Cerebellar cortex (tissue), 1 donor: ENCODE measurements around the gene CDC34.

ENCODE experiments used
- DNase-seq: peaks from one replicate; pipeline ENCODE4 v3.0.0-alpha.2; 2015; ENCODE audit warnings: low spot score

Gene CDC34

GRCh38 chr19:497869-498510 lies 33.6 kb upstream of the CDC34 start:
- DNase-seq, result no peak

GRCh38 chr19:498511-498891 lies 33.1 kb upstream of the CDC34 start:
- DNase-seq, result no peak

- no peak for DNase-seq
Measured at GRCh38 chr19:498977-499623, 32.5 kb upstream of the CDC34 start.

DNA sequence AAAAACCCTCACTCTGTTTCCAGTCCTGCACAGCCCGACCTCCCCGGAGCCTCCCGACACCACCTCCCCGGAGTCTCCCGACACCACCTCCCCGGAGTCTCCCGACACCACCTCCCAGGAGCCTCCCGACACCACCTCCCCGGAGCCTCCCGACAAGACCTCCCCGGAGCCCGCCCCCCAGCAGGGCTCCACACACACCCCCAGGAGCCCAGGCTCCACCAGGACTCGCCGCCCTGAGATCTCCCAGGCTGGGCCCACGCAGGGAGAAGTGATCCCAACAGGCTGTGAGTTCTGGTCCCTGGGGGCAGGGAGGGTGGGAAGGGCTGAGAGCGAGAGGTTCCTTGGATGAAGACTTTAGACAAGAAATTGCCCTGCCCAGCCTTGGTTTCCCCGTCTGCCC lies 29.9 kb upstream of the CDC34 start:
- DNase-seq, result no peak

- no peak for DNase-seq
Measured at GRCh38 chr19:504616-505015, 26.9 kb upstream of the CDC34 start.

GRCh38 chr19:506404-507285 lies 24.9 kb upstream of the CDC34 start:
- DNase-seq, result peak; percentile 100

- DNase-seq, result peak; percentile 80
Measured at GRCh38 chr19:507286-508203, 24.0 kb upstream of the CDC34 start, which contains the start of gene TPGS1. Gene TPGS1, plus strand, starts transcription at chr19:507497. Its CDS starts 10 bp downstream, at chr19:507507.

DNA sequence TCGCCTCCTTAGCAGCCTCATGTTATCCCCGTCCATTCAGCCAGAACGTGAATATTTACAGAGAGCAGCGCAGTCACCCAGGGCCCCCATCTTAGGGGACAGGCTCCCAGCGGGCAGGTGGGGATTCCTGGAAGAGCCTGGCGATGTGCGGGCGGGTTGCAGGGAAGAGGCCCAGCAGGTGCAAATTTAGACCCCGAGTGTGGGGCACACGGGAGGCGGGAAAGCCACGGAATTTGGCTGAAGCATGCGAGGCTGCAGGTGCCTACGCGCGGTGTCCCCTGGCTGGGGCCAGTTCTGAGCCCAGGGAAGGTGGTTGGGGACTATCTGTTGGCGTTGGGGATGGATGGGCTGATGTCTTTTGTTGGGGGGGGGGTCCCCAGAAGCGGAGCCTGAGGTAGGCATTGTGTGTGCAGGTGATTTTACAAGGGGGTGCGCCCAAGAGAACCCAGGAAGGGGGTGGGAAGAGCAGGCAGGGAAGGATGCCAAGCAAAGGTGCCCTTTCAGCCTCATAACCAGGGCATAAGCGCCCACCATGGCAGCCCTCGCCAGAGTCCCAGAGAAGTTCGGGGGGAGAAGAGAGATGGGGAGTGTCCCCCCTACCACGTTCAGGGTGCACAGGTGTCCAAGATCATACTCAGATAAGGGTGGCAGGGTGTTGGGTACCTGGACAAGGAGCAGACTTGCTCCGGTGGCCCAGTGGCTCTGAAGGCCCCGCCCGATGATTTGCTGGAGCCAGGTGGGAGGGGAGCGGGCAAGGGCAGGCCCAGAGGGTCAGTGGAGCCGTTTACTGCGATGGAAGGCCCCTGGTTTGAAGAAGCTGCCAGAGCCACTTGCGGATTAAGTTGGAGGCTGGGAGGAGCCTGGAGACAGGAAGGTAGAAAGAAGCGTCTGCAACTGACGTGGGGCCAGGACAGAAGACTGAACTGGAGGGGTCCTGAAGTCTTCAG lies 23.1 kb upstream of the CDC34 start:
- no peak for DNase-seq

GRCh38 chr19:510606-511100 lies 20.9 kb upstream of the CDC34 start:
- DNase-seq, result peak; percentile 83

DNA sequence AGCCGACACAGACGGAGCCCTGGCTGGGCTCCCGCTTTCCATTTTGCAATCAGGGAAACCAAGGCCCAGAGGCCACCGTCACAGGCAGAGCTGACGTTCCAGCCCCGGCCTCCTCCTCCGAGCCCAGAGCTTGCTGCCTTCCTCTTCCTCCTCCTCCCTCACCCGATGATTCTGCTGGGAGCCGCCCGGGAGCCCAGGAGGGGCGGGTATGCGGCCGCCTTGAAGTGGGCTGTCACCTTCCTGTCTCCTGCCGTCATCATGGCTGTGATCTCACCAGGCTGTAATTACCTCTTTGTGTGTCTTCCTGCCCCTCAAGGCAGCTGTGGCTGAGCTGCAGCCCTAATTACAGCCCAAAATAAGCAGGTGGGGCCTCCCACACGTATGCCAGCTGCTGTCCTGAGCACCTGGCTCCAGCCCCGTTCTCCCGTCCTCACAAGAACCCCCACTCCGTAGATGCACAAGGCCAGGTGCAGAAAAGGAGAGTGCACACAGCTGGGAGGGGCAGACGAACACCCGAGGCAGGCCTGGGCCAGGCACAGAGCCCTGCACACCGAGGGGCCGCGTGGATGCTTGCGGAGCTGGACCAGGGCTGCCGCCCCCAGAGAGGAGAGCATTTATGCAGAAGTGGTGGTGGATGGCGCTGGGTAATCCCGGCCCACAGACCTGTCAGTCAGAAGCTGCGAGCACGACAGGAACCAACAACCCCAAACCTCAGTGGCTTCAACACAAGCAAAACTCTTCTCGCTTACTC lies 20.3 kb upstream of the CDC34 start:
- DNase-seq, result no peak

GRCh38 chr19:512547-513365 lies 18.8 kb upstream of the CDC34 start:
- DNase-seq, result no peak

GRCh38 chr19:513368-514165 lies 18.0 kb upstream of the CDC34 start:
- no peak for DNase-seq

DNA sequence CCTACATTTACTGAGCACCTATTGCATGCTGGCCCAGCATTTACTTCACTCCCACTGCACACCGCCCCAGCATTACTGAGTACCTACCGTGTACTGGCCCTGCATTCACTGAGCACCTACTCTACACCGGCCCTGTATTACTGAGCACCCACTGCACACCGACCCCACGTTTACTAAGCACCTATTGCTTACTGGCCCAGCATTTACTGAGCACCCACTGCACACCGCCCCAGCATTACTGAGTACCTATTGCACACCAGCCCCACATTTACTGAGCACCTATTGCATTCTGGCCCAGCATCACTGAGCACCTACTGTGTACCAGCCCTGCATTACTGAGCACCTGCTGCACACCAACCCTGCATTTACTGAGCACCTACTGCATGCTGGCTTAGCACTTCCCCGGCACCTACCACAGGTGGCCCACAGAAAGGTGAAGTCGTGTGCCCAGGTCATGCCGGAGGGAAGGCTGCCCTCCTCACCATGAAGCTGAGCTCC lies 17.3 kb upstream of the CDC34 start:
- no peak for DNase-seq

GRCh38 chr19:517721-518597 lies 13.6 kb upstream of the CDC34 start:
- DNase-seq, result no peak

GRCh38 chr19:518598-519231 lies 12.8 kb upstream of the CDC34 start:
- DNase-seq, result no peak

DNA sequence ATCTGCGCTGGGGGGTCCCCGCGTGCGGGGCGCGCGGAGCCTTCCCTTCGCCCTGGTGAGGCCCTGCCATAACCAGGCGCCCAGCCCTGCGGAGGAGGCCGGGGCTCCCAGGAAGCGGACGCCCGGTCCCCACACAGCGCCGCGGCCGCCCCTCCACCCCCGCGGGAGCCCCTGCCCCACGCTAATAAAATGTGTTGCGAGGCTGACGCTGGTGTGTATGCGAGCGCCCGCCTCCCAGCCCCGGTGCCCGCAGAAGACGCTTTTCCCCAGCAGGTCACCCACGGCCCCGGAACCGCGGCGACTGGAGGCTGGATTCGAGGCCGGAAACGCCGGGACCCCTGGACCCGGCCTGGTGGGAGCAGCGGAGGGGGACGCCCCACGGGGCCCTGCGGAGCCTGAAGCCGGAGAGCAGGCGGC lies 12.1 kb upstream of the CDC34 start:
- no peak for DNase-seq
